Measurements from ENCODE around the gene SULT1C3. TPM values are rescaled to one million over a fixed set of nuclear protein-coding genes. Genes with fewer than 3 reads are reported as not detected.

The SULT1C3 gene
- total RNA-seq: not detected

DNA sequence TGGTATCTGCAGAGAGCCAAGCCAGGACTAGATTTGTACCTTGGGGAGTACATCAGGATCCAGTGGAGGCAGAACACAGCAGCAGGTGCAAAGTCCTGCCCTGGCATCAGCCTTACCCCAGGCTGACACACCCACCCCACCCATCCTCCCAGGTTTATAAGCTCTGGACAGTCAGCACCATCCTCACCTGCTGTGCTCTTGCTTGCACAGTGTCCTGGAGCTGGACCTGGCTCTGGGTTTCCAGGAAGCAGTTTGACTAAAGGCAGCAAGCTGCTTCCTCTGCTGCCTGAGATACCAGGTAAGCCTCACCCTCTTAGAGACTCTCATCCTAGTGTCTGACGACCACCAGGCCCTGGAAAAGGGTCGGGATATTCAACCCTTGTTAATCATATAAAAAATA, at the start of gene SULT1C3:
Gene SULT1C3 (plus strand): TSS at position 183 of the 400 bp plus-strand sequence. CDS start 7,227 bp downstream, outside the sequence.
- Mint-ChIP-seq H3K27me3 (ENCODE audit: low read depth) (peaks cover 14% of the 10 kb centered on the region), H3K4me3 (no peak within 1 kb of the TSS), H3K4me1 (ENCODE audit: low read depth) (no peaks in the 10 kb centered on the region), H3K9me3 (peaks cover 7% of the 10 kb centered on the region), H3K27ac (no peak within 1 kb of the TSS), H3K36me3 (ENCODE audit: low read depth) (no peaks in the 10 kb centered on the region)
- intact Hi-C loops (cut with micrococcal nuclease): no loop called here
- DNase-seq: no peak
- CTCF ChIA-PET: no interaction called here

DNA sequence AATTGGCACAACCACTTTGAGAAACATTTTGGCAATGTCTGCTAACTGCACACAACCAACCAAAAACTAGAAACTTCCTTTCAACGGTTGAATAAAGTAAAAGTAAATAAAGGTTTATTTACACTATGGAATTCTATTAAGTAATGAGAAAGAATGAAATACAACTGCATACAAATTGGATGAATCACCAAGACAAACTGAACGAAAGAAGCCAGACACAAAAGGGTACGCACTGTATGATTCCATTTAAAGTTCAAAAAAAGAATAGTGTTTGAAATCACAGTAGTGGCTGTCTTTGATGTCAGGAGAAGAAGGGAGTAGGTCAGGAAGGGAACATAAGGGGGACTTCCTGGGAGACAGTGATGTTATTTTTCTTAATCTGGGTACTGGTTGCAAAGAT, 46.5 kb upstream of the SULT1C3 start:
- Mint-ChIP-seq H3K27me3 (ENCODE audit: low read depth) (peaks cover 10% of the 10 kb centered on the region), H3K27ac (no peak overlapping the region), H3K4me1 (ENCODE audit: low read depth) (no peaks in the 10 kb centered on the region), H3K9me3 (no peaks in the 10 kb centered on the region), H3K4me3 (no peak overlapping the region), H3K36me3 (ENCODE audit: low read depth) (no peaks in the 10 kb centered on the region)
- no peak for DNase-seq
- intact Hi-C loops (cut with micrococcal nuclease): no loop called here
- CTCF ChIA-PET: no interaction called here

GRCh38 chr2:108194409-108195132, 45.2 kb upstream of the SULT1C3 start:
- Mint-ChIP-seq H3K27ac (no peak overlapping the region), H3K4me3 (no peak overlapping the region), H3K4me1 (ENCODE audit: low read depth) (no peaks in the 10 kb centered on the region), H3K9me3 (no peaks in the 10 kb centered on the region), H3K27me3 (ENCODE audit: low read depth) (peaks cover 10% of the 10 kb centered on the region), H3K36me3 (ENCODE audit: low read depth) (no peaks in the 10 kb centered on the region)
- CTCF ChIA-PET: interaction anchor here (1.4 kb wide), 1 partner anchor 10 kb away, joined by 3 read pairs; no protein-coding TSS in a partner anchor
- intact Hi-C loops (cut with micrococcal nuclease): no loop called here
- DNase-seq: no peak

DNA sequence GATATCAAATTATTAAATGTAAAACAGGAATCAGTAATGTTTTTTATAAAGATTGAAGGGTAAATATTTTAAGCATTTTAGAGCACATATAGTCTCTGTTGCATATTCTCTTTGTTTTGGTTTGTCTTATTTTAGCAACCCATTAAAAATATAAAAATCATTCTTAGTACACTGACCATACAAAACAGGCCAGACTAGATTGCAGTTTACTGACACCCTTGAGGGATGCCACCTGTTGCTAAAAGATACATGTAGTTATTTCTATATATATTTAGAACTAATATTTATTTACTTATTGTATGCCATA, 44.7 kb upstream of the SULT1C3 start:
- H3K4me3 Mint-ChIP-seq: no peak overlapping the region
- H3K36me3 Mint-ChIP-seq (ENCODE audit: low read depth): no peaks in the 10 kb centered on the region
- intact Hi-C loops (cut with micrococcal nuclease): no loop called here
- no peak overlapping the region for H3K27ac Mint-ChIP-seq
- peaks cover 10% of the 10 kb centered on the region for H3K27me3 Mint-ChIP-seq (ENCODE audit: low read depth)
- no peaks in the 10 kb centered on the region for H3K4me1 Mint-ChIP-seq (ENCODE audit: low read depth)
- DNase-seq: no peak
- CTCF ChIA-PET: interaction anchor here (1.4 kb wide), 1 partner anchor 11 kb away, joined by 3 read pairs; no protein-coding TSS in a partner anchor
- H3K9me3 Mint-ChIP-seq: no peaks in the 10 kb centered on the region

DNA sequence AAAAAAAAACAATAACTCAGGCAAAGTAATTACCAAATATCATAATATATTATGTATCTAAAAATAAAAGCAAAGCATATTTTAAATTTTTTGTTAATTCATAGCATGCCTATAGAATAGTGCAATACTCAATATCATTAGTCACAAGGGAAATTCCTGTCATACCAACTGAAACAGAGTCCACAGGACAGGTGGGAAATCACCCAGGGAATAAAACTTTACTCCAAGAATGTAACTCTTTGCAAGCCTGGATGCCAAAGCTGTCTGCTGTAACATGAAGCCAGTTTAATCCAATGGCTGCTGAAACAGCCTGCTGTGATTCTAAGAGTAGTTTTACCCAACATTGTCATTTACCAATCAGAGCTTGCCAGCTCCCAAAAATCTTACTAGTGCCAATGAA, 40.0 kb upstream of the SULT1C3 start:
- DNase-seq: no peak
- no peaks in the 10 kb centered on the region for H3K36me3 Mint-ChIP-seq (ENCODE audit: low read depth)
- no peak overlapping the region for H3K27ac Mint-ChIP-seq
- no peak overlapping the region for H3K4me3 Mint-ChIP-seq
- CTCF ChIA-PET: no interaction called here
- intact Hi-C loops (cut with micrococcal nuclease): no loop called here
- H3K4me1 Mint-ChIP-seq (ENCODE audit: low read depth): no peaks in the 10 kb centered on the region
- no peaks in the 10 kb centered on the region for H3K27me3 Mint-ChIP-seq (ENCODE audit: low read depth)
- H3K9me3 Mint-ChIP-seq: peaks cover 13% of the 10 kb centered on the region

GRCh38 chr2:108200569-108200968, 39.2 kb upstream of the SULT1C3 start:
- no peaks in the 10 kb centered on the region for H3K27me3 Mint-ChIP-seq (ENCODE audit: low read depth)
- no peaks in the 10 kb centered on the region for H3K4me1 Mint-ChIP-seq (ENCODE audit: low read depth)
- H3K36me3 Mint-ChIP-seq (ENCODE audit: low read depth): no peaks in the 10 kb centered on the region
- H3K27ac Mint-ChIP-seq: no peak overlapping the region
- intact Hi-C loops (cut with micrococcal nuclease): no loop called here
- CTCF ChIA-PET: no interaction called here
- no peak overlapping the region for H3K4me3 Mint-ChIP-seq
- no peak for DNase-seq
- H3K9me3 Mint-ChIP-seq: peaks cover 13% of the 10 kb centered on the region

- H3K4me3 Mint-ChIP-seq: no peak overlapping the region
- peaks cover 4% of the 10 kb centered on the region for H3K27me3 Mint-ChIP-seq (ENCODE audit: low read depth)
- H3K27ac Mint-ChIP-seq: no peak overlapping the region
- H3K36me3 Mint-ChIP-seq (ENCODE audit: low read depth): peaks cover 3% of the 10 kb centered on the region
- H3K9me3 Mint-ChIP-seq: peaks cover 11% of the 10 kb centered on the region
- H3K4me1 Mint-ChIP-seq (ENCODE audit: low read depth): no peaks in the 10 kb centered on the region
- intact Hi-C loops (cut with micrococcal nuclease): no loop called here
- DNase-seq: no peak
- CTCF ChIA-PET: no interaction called here
Observed at GRCh38 chr2:108212671-108213070, 27.1 kb upstream of the SULT1C3 start.

DNA sequence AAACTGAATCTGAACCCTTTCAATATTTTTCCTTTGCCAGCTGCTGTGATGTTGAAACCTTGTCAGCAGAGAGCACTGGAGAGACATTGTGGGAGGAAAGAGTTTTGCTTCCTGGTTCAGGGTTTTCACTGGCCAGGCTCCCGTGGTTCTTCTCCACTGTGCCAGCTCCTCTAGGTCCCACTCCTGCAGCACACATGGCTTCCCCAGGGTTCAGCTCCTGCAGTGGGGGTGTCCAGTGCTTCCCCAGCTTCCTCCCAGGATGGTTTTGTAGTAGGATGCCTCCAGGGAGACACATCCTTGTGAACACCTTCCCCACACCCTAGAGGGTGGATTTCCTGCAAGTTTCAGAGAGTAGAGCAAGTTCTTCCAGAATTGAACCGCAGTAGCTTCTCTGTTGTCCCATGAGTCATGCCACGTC, 24.0 kb upstream of the SULT1C3 start:
- no peak for DNase-seq
- intact Hi-C loops (cut with micrococcal nuclease): no loop called here

DNA sequence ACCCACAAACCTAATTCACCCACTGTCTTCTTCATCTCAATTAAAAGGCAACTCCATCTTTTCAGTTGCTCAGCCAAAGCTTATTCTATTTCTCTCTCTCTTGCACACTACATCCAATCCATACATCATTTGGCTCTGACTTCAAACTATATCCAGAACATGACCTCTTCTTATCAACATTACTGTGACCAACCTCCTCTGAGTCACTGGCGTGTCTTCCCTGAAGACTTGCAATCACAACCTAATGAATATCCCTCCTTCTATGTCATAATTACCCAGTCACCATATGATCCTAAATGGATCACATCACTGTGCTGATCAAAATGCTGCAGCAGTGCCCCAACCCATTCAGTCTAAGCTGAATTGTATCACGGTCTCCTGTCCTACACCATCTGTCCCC, 22.6 kb upstream of the SULT1C3 start:
- Mint-ChIP-seq H3K27me3 (ENCODE audit: low read depth) (peaks cover 1% of the 10 kb centered on the region), H3K27ac (no peak overlapping the region), H3K9me3 (no peaks in the 10 kb centered on the region), H3K4me3 (no peak overlapping the region), H3K4me1 (ENCODE audit: low read depth) (no peaks in the 10 kb centered on the region), H3K36me3 (ENCODE audit: low read depth) (no peaks in the 10 kb centered on the region)
- DNase-seq: no peak
- CTCF ChIA-PET: no interaction called here
- intact Hi-C loops (cut with micrococcal nuclease): no loop called here

More for the DNA sequence above, 24.0 kb upstream of the SULT1C3 start:
- no peaks in the 10 kb centered on the region for H3K4me1 Mint-ChIP-seq (ENCODE audit: low read depth)
- no peak overlapping the region for H3K4me3 Mint-ChIP-seq
- peaks cover 1% of the 10 kb centered on the region for H3K27me3 Mint-ChIP-seq (ENCODE audit: low read depth)
- no peak overlapping the region for H3K27ac Mint-ChIP-seq
- H3K9me3 Mint-ChIP-seq: no peaks in the 10 kb centered on the region
- no peaks in the 10 kb centered on the region for H3K36me3 Mint-ChIP-seq (ENCODE audit: low read depth)
- CTCF ChIA-PET: no interaction called here

DNA sequence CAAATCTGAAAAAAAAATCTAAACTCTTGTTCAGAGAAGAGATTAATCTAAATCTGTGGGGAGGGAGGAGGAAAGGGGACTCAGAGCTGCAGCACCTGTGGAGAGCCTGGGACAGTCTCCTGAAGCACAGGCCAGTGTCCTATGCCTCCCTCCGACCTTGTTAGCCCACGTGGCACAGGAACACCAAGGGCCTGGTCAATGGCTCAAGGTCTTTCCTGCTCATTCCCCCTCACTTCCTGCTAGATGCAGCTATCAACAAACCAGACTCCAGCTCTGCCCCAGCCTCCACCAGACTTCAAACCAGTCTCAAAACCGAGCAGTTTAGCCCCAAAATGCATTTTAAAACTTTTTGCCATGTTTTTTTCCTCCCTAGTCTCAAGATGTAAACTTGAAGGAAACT, 20.1 kb upstream of the SULT1C3 start:
- no peak overlapping the region for H3K27ac Mint-ChIP-seq
- H3K36me3 Mint-ChIP-seq (ENCODE audit: low read depth): no peaks in the 10 kb centered on the region
- no peak for DNase-seq
- intact Hi-C loops (cut with micrococcal nuclease): no loop called here
- H3K4me1 Mint-ChIP-seq (ENCODE audit: low read depth): no peaks in the 10 kb centered on the region
- H3K27me3 Mint-ChIP-seq (ENCODE audit: low read depth): peaks cover 1% of the 10 kb centered on the region
- H3K4me3 Mint-ChIP-seq: no peak overlapping the region
- CTCF ChIA-PET: no interaction called here
- peaks cover 13% of the 10 kb centered on the region for H3K9me3 Mint-ChIP-seq

GRCh38 chr2:108220191-108220590, 19.6 kb upstream of the SULT1C3 start:
- DNase-seq: no peak
- Mint-ChIP-seq H3K4me1 (ENCODE audit: low read depth) (no peaks in the 10 kb centered on the region), H3K27ac (no peak overlapping the region), H3K27me3 (ENCODE audit: low read depth) (peaks cover 1% of the 10 kb centered on the region), H3K36me3 (ENCODE audit: low read depth) (no peaks in the 10 kb centered on the region), H3K4me3 (no peak overlapping the region), H3K9me3 (peaks cover 13% of the 10 kb centered on the region)
- intact Hi-C loops (cut with micrococcal nuclease): no loop called here
- CTCF ChIA-PET: no interaction called here

GRCh38 chr2:108220942-108221541, 18.7 kb upstream of the SULT1C3 start:
- H3K4me3 Mint-ChIP-seq: no peak overlapping the region
- no peak overlapping the region for H3K27ac Mint-ChIP-seq
- intact Hi-C loops (cut with micrococcal nuclease): no loop called here
- H3K36me3 Mint-ChIP-seq (ENCODE audit: low read depth): no peaks in the 10 kb centered on the region
- H3K27me3 Mint-ChIP-seq (ENCODE audit: low read depth): peaks cover 3% of the 10 kb centered on the region
- CTCF ChIA-PET: no interaction called here
- H3K9me3 Mint-ChIP-seq: peaks cover 13% of the 10 kb centered on the region
- H3K4me1 Mint-ChIP-seq (ENCODE audit: low read depth): no peaks in the 10 kb centered on the region
- DNase-seq: no peak

DNA sequence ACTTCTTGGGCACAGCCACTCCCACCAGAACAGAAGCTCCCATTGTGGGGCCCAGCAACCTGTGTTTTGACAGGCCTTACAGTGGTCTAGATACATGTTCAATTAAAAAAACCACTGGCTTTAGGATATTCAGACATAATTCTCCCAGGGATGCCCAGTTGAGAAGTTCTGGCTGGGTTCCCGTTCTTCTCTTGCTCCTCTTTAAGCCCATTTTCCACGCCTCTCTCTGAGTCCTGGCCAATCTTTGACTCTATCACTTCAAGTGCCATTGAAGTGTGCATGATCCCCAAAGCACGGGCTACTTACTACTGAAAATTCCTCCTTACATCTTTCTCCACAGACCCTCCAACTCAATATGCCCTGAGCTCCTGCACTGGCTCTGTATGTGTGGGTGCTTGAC, 17.5 kb upstream of the SULT1C3 start:
- H3K9me3 Mint-ChIP-seq: peaks cover 13% of the 10 kb centered on the region
- intact Hi-C loops (cut with micrococcal nuclease): no loop called here
- CTCF ChIA-PET: no interaction called here
- H3K27ac Mint-ChIP-seq: no peak overlapping the region
- no peaks in the 10 kb centered on the region for H3K36me3 Mint-ChIP-seq (ENCODE audit: low read depth)
- peaks cover 6% of the 10 kb centered on the region for H3K27me3 Mint-ChIP-seq (ENCODE audit: low read depth)
- H3K4me1 Mint-ChIP-seq (ENCODE audit: low read depth): no peaks in the 10 kb centered on the region
- DNase-seq: no peak
- H3K4me3 Mint-ChIP-seq: no peak overlapping the region
